ENCODE data around the gene AKT1.
"Not testable (repeated sequence)": the region's sequence is repeated elsewhere in the genome, so short reads cannot be mapped to it uniquely, and the experiment has no call there.

The AKT1 gene

DNA sequence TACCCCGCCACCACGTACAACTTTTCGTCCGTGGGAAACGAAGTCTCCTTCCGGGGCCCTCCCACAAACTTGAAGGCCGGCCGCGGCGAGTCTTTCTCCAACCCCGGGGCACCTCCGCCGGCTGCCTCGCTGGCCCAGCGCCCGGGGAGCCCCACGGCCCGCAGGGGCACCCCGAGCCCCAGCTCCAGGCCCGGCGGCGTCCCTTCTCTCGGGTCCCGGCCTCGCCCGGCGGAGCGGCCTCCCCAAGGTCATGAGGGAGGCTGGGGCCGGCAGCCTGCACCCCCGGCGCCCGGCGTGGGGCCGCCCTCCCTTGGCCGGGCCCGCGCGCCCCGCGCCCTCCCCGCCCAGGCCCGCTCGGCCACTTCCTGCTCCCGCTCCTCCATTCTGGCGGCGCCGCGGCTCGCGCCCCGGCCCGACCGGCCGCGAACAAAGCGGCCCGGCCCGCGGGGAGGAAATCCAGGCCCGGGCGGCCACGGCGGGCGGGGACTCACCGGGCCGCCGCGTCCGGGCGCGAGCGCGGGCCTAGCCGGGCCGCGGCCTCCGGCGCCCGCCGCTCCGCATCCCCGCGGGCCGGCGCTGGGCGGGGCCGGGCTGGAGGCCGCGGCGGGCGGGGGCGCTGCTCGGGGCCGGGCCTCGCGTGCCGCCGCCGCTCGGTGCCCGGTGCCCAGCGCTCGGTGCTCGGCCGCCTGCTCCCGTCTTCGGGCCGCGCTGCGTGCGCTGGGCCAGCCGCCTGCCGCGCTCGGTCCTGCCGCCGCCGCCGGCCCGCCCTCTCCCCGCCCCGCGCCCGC lies at the start of gene AKT1:
Gene AKT1 (minus strand): TSS at position 756 of the 788 bp plus-strand sequence. CDS start 3,105 bp downstream, outside the sequence.
- DNase-seq (ENCODE audit: low read depth): no peak

DNA sequence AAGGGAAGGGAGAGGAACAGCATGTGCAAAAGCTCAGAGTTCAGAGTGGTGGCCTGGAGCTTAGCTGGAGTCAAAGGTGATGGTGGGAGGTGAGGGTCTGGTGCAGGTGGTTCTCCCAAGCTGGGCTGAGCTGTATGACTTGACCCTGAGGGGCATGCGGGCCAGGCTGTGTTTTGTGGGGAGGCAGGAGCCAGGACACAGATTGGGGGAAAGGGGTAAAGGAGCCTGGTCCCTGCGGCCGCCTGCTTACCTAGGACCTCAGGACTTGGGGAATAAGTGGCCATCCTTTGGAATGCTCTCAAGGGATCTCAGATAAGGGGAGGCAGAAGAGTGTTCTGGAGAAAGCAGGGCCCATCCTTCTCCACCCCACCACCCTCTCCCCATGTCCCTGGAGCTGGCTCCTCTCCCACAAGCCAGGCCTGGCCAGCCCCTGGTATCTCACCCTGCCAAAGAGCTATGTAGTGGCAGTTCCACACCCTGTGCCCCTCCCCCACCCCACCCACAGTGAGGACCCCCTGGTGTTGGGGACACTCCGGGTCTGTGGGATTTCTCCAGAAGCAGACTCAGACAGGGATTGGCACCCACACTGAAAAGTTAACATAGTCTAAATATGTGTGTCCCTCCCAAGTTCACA lies 49.6 kb upstream of the AKT1 start:
- DNase-seq (ENCODE audit: low read depth): no peak

DNA sequence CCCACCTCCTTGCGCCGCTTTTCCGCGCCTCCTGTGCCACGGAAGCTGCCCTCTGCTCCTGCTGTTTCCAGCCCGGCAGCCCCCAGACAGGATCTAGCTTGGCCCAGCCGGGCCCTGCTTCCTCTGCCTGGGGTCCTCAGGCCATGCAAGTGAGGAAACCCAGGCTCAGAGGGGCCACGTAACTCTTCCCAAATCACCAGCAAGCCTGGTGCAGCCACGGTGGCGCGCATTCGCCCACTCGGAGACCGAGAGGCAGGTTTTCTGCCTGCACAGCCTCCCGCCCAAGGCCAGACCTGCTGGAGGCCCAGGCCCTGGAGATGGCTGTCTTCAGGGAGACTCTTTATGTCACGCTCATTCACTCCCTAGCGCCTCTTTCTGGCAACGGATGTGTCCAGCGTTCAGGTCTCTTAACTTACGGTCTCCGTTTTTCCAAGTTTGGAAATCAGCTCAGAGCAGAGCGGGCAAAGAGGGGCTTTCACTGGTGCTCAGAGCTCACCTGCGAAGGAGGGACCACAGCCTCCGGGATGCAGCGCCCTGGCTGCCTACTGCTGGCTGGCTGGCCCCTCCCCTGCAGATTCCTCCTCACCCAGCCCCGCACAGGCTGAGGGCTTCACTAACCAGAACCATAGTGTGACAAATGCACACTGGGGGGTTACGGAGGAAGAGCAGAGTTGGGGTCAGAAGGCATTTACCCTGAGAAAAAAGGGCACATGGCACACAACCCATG lies 48.9 kb upstream of the AKT1 start:
- DNase-seq (ENCODE audit: low read depth): no peak

DNA sequence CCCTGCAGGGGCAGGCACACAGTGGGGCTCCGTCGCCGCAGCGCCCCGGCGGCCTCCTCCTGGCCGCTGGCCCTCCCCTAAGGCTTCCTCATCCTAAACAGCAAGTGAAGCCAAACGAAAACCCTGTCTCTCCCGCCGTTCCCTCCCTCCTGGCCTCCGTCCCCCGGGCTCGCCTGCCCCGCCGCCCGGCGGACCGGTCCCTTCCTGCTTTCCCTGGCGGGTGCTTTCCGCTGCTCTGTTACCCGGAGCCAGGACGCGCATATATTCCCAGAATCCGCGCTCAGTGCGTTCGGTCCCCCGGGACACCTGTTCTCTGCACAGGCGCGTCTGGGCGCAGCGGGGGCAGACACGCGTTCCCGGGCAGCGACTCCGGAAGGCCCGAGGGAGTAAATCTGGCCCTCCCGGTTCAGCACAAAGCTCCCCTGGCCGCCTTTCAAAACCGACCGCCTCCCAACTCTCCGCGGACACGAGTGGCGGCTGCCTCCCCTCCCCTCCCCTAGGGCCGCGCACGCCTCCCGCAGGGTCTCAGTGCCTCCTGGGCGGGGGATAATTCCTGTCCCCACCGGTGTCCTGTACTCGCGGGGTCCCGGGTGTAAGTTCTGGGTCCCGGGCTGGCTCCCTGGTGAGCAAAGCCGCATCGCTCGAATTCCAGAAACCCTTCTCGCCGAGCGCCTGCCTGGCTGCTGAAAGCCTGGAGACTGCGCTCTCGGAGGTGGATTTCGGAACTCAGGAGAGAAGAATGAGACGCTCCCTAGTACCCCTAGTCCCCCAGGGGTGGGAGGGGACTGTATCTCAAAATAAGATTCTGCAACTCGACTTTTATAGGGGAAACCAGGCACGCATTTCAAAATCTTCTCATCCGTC lies 48.1 kb upstream of the AKT1 start:
- DNase-seq (ENCODE audit: low read depth): no peak

DNA sequence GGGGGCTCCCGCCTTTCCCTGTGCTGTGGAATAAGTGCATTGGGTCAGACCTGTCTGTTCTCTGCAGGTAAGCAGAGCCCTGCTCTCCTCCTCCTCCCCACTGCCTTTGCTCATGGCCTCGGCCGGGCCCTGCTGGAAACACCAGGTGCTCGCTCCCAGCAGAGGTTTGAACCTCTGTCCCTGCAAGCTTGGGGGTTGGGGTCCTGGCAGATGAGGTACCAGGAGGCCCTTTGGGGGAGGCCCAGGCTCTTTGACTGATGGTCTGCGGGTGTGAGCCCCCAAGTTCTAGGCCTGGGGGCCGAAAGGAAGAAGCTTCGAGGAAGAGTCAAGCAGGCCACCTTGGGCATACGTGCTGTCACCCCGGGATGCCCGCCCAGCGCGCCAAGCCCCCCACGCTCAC lies 47.5 kb upstream of the AKT1 start:
- DNase-seq (ENCODE audit: low read depth): no peak

DNA sequence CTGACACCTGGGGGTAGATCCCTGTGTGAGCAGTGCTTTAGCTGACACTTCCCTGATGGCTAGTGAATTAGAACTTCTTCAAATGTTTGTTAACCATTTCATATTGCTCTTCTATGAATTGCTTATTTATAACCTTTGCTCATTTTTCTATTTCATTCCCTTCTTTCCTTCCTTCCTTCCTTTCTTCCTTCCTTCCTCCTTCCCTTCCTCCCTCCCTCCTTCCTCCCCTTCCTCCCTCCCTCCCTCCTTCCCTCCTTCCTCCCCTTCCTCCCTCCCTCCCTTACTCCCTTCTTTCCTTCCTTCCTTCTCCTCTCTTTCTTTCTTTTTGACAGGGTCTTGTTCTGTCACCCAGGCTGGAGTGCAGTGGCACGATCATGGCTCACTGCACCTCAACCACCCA lies 46.2 kb upstream of the AKT1 start:
- no peak for DNase-seq (ENCODE audit: low read depth)

DNA sequence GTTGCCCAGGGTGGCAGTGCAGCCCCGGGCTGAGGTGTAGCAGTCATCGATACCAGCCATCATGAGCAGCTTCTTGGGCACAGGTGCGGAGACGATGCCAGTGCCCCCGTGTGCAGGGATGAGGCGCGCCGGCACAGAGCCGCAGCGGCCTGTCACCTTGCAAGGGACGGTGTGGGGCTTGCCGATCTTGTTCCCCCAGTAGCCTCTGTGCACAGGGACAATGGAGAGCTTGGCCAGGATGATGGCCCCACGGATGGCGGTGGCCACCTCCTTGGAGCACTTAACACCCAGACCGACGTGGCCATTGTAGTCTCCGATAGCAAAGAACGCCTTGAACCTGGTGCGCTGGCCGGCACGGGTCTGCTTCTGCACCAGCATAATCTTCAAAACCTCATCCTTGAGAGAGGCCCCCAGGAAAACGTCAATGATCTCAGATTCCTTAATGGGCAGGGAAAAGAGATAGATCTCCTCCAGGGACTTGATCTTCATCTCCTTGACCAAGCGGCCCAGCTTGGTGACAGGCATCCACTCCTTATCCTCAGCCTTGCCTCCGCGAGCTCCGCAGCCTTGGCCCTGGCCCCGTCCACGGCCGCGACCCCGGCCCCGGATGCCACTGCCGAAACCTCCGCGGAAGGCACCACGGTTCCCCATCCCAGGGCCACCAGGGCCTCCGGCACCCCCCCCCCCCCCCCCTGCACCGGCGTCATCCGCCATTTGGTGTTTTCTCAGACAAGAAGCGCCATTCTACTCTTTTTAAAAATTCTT lies 40.8 kb upstream of the AKT1 start:
- not testable (repeated sequence) for DNase-seq (ENCODE audit: low read depth)

DNA sequence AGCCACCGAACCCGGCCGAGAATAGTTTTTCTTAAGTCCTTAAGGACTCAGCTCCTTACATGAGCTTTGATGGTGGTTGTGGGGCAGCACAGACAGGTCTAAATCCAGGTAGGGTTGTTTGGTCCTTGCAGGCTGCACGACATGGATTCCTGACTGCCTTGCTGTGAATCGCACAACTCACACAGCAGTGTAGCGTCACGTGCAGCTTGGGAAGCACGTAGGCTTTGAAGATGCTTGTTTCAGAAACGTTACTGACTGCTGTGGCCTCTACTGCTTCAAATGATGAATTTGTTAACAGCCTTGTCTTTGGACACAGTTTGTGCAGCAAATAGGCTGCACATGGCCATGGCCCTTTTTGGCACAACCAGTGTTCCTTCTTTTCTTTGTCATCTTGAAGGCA lies 35.2 kb upstream of the AKT1 start:
- no peak for DNase-seq (ENCODE audit: low read depth)

DNA sequence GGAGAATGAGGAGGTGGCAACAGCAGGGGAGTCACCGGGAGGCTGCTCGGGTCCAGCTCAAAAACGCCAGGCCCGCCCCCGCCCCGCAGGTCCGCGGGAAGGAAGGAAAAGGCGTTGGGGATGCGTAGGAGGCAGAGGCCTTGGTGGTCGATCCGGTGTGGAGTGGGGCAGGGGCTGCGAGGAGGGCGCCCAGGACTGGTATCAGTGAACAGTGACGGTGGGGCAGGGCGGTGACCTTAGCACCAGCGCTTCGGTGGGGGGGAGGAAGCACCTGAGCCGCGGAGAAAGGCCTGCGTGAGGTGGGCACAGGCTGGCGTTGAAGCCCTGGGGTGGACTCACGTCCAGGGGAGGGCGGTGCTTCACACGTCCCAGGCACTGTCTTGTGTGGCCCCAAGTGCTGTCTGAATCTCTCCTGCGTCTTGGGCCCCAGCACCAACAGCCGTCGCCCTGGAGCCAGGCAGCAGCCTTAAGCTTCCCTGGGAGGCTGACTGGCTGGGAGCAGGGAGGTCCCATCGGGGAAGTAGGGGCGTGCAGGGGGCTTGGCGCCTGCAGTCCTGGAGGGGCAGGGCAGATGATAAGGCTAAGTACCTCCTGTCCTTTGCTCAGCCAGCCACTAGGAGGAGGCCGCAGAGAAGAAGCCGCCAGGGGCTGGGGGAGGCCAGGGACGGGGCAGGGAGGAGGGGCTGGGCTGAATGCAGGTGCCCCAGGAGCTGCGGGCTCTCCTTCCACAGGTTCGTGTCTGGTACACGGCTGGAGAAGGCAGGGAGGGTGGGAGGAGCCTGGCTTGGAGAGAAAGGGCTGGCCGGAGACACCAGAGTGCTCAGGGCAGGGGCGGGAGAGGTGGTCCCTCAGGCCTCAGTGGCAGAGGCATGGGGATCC lies 31.9 kb upstream of the AKT1 start:
- peak; percentile 39 for DNase-seq (ENCODE audit: low read depth)

DNA sequence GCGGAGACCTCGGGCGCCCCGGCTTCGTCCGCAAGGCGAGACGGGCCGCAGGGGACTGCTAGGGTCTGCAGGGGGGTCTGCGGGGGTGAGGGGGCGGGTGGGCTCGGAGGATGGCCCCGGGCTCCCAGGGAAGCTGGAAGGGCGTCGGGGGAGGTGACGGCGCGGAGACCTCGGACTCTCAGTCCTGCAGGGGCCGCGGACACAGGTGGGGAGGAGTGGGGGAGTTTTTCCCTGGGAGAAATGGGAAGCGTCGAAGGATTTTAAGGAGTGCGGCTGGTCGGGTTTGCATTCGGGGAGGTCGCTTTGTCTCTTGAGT lies 31.3 kb upstream of the AKT1 start:
- no peak for DNase-seq (ENCODE audit: low read depth)

DNA sequence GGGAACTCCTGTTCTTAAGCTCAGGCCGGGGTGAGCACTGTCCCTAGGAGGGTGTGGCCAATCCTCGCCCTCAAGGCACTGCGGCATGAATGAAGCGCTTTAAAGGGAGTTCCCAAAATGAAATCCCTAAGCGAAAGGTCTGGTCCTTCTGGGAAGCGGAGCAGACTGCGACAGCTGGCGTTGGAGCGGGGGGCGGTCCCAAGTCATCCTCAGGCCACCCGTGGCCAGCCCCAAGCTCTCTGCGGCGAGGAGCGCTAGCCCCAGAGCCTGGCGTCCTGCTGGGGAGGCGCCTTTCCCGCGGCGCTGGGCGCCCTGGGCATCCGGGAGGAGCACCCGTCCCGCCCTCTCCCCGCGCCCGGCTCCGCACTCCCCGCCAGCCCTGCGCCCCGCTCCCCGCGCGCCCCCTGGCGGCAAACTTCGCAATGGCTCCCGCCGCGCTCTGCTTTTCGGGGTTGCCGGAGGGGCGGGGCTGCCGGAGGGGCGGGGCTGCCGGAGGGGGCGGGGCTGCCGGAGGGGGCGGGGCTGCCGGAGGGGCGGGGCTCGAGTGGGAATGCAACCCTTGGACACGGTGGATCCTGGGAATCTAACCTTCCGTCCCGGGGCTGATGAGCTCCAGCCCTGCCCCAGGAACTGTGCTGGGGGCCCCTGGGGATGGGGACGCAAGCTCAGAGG lies 30.8 kb upstream of the AKT1 start:
- DNase-seq (ENCODE audit: low read depth): peak; percentile 98

DNA sequence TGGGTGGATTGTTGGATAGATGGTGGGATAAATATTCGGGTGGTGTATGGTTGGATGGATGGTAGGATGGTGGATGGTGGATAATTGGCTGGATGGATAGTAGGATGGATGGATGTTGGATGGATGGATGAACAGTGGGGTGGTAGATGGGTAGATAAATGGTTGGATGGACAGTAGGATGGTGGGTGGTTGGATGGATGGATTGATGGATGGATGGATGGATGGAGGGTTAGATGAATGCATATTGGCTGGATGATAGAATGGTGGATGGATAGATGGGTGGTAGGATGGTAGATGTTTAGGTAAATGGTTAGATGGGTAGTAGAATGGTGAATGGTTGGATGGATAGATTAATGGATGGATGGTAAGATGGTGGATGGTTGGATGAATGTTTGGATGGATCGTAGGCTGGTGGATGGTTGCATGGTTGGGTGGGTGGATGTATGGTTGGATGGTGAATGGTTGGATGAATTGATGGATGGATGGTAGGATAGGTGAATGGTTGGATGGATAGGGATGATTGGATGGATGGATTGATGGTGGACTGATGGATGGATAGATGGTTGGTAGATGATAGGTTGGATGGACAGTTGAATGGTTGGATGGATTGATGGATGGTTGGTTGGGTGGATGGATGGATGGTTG lies 28.9 kb upstream of the AKT1 start:
- DNase-seq (ENCODE audit: low read depth): no peak

DNA sequence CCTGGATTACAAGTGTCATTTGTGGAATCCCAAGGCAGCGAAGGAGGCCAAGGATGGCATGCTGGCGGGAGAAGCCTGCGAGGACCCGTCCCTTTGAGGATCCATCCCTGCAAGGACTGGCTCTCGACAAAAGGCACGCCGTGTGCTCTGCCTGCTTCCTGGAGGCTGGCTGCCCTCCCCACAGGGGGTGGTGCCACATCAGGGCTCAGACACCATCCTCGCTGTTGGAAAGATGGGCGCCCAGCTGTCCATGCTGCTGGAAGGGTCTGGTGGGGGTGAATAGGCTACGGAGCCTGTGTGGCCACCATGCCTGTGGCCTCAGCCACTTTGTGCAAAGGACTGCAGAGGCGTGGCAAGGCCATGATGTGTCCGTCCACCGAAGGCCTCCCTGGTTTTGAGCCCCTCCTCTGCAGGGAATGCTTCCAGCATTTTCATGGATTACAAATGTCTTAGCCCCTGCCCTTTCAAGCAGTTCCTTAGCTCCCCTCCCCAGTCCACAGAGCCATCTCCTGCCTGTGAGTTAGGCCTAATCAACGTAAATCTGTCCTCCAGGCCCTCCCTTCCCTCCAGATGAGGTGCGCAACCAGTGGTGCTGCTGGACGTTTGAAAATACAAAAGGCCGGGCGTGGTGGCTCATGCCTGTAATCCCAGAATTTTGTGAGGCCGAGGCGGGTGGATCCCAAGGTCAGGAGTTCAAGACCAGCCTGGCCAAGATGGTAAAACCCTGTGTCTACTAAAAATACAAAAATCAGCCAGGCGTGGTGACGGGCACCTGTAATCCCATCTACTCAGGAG lies 27.5 kb upstream of the AKT1 start:
- DNase-seq (ENCODE audit: low read depth): no peak

DNA sequence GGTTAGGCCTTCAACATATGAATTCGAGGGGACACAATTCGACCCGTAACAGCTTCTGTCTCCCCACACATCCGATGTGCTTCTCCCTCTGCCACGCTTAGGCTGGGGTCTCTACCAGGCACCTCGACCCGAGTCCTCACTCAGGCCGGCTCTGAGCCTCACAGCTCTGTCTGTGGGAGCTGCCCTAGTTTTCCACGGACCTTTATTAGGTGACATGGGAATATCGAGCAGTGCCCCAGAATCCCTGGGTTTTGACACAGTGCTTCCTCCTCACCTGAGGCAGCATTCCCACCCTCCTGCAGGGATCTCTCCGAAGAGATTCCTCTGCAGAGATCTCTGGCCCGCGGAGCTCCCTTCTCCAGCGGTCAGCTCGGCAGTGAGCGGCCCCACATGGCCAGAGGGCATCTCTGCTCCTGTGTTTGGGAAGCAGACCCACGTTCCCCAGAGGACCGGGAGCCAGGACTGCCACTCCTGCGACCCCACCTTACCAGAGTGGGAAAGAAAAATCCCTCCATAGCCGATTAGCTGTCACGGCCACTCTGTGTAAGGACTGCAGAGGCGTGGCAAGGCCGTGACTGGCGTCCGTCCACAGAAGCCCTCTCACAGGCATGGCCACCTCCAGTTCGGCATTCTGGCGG lies 26.5 kb upstream of the AKT1 start:
- DNase-seq (ENCODE audit: low read depth): no peak

DNA sequence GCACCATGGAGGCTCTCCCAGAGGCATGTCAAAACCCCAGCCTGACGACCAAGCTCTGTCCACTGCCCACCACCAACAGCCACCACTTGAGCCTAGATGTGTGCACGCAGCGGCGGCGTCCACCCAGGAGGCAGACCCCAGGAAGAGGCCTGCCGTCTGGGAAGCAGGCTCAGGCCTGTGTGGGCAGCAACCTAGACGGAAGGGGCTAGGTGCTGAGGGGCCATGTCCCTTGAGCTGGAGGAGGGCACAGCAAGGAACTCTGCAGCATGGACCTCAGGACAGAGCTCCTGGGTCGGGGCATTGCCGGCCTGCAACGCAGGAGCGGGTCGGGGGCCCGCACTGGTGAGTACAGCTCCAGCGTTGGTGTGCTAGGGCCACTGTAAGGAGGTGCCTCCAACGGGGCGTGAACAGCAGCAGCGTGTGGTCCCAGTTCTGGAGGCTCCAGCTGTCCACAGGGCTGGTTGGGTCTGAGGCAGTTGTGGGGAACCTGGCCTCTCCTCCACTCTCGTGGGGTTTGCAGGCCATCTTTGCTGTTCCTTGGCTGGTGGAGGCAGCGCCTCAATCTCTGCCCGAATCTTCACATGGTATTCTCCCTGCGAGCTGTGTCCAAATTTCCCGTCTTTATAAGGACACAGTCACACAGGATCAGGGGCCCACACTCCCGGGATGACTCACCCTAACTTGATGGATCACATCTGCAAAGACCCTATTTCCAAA lies 25.8 kb upstream of the AKT1 start:
- DNase-seq (ENCODE audit: low read depth): no peak

DNA sequence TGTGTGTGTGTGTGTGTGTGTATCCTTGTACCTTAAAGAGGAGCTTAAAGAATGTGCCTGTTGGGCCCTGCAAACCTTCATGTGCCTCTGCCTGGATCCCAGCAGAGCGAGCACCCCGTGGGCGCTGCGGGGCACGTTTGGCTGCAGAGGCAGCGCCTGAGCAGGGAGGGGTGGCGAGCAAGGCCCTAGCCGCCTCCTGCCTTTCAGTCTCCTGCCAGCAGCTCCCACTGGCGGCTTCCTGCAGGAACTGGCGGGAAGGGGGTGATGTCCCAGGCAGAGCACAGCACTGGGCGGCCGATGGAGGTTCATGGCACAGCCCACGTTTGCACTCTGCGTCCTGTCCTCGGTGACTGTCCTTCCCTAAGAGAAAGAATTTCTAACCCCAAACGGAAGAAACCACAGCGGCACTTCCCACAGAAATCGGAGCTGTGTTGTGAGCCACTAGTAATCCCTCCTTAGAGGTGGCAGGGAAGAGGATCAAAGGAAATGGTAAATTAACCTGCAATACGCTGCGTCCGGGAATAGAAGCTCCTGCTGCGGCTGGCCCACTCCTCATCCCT lies 25.2 kb upstream of the AKT1 start:
- DNase-seq (ENCODE audit: low read depth): no peak

DNA sequence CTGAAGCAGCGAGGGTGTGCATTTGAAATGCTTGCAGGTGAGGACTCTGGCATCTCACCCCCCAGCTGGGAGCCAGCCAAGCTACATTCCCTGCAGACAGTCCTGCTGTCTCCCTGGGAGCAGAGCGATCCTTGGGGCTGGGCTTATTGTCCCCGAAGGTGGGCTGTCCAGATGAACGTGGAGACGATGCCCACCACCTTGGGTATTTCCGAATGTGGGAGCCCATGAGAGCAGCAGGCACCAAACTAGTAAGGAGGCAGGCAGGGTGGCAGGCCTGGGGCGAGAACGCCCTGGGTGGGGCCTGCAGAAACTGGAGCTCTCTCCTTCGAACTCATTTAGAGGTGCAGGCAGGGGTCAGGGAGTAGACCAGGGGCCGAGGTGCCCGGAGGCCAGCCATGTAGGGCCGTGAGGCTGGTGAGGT lies 23.8 kb upstream of the AKT1 start:
- DNase-seq (ENCODE audit: low read depth): no peak
